ENCODE data around the gene SSNA1.

SSNA1 gene

DNA sequence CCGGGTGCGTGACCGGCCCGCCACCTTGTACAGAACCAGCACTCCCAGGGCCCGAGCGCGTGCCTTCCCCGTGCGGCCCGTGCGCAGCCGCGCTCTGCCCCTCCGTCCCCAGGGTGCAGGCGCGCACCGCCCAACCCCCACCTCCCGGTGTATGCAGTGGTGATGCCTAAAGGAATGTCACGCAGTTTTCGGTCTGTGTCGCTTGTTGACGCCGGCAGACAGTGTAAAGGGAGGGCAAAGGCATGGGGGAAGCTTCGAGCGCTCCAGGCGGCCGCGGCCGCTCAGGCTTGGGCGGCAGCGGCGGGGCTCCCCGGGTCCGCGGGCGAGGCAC, 19.9 kb upstream of the SSNA1 start:
- DNase-seq, result no peak

DNA sequence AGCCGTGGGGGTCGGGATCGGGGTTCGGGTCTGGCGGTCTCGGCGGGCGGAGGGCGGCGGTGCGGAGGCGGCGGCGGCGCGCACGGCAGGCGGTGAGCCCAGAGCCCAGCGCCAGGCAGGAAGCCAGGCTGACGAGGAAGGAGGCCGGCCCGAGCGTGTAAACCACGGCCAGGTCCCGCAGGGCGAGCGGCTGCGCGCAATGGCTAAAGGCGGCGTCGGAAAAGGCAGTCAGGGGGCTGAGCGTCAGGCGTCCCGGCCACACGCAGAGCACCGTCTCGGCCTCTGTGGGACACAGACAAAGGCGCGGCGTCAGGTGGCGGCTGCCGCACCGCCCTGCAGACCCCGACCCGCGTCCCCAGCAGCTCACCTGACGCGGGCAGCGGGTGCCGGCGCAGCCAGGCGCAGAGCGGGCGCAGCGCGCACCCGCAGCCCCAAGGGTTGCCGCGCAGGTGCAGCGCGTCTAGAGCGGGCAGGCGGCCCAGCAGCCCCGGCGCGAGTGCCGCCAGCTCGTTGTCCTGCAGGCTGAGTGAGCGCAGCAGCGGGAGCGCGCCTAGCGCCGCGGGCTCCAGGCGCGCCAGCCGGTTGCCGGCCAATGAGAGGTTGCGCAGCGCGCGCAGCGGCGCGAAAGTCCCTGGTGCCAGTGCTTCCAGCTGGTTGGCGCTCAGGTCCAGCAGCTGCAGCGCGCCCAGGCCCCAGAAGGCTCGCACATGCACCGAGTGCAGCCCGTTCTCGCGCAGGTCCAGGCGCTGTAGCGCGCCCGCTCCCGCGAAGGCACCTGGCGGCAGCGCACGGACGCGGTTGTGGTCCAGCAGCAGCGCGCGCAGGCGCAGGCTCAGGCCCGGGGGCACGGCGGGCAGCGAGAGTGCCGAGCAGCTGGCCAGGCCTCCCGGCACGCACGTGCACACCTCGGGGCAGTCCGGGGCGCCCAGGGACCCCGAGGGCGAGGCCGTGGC, 19.3 kb upstream of the SSNA1 start:
- DNase-seq, result no peak

DNA sequence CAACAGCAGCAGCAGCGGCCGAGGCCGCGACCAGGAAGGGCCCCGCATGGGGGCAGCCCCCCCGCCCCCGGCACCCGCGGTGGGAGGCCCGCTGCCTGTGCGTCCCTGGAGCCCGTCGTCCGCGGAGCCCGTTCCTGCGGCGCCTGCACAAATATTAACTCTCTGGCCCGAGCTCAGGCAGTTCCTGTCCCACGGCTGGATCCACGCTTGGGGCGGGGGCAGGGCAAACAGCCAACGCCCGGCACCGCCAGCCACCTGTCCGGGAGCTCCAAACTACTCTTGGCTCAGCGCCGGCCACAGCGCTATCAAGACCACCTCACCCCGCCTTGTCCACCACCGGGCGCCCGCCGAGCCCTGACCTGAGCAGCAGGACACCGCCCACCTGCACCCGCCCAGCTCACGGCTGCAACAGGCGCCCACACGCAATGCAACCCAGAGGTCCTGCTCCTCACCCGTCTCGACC, 18.5 kb upstream of the SSNA1 start, which contains the start of gene LRRC26:
Gene LRRC26 (minus strand): TSS at position 156 of the 463 bp plus-strand sequence. CDS start 108 bp downstream, at position 48.
- DNase-seq, result no peak

DNA sequence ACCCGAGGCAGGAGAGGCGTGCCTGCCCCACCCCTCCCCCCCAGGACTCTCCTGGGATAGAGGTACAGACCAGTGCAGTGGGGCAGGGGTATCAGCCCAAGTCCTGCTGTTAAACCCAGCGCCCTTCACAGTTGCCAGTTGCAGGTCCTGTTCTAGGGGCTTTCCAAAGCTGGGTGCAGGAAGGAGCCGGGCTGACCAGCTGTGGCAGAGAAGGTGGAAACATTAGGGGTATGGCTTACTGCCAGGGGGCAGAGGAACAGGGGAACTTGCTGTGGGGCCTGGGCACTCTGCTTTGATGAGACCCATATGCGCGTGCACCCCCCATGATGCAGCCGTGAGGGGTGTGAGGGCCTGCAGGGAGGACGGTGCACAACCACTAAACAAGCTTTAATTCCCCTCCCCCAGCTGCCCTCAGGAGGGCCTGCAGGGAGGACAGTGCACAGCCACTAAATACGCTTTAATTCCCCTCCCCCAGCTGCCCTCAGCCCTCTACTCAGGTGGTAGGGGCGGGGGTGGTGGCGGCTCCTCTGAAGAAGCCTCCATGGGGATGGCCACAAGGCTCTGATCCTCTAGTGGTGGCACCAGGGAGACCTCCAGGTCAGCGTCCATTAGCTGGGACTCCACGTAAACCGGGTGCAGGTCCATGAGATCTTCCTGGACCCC, 17.9 kb upstream of the SSNA1 start:
- no peak for DNase-seq

DNA sequence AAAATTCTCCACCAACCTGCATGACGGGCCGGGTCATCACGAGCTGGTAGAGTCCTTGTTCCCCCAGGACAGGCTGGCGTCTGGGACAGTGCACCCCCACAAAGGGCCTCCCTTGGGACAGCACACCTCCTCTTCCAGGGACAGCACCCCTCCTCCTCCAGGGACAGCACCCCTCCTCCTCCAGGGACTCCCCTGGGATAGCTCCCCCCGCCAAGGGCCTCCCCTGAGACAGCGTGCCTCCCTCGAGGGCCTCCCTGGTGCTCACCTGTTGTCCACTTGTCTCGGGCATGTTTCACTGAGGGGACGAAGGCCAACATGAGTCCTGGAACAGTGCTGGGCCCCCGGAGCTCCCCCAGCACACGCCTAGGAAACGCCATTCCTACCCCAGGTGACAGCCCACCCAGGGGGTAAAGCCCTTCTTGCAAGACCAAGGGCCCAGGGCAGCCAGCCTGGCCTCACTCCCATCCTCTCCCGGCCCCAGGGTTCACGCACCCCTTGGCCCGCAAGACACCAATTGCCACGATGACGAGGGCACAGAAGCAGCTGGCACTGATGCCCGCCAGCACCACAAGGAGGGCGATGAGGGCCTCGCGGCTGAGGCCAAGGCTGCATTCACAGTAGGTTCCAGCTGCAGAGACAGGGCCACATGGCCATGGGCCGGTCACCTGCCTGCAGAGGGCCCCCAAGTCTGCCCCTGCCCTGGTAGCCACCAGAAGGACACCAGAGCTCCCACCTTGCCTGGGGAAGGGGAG, 17.2 kb upstream of the SSNA1 start:
- no peak for DNase-seq

DNA sequence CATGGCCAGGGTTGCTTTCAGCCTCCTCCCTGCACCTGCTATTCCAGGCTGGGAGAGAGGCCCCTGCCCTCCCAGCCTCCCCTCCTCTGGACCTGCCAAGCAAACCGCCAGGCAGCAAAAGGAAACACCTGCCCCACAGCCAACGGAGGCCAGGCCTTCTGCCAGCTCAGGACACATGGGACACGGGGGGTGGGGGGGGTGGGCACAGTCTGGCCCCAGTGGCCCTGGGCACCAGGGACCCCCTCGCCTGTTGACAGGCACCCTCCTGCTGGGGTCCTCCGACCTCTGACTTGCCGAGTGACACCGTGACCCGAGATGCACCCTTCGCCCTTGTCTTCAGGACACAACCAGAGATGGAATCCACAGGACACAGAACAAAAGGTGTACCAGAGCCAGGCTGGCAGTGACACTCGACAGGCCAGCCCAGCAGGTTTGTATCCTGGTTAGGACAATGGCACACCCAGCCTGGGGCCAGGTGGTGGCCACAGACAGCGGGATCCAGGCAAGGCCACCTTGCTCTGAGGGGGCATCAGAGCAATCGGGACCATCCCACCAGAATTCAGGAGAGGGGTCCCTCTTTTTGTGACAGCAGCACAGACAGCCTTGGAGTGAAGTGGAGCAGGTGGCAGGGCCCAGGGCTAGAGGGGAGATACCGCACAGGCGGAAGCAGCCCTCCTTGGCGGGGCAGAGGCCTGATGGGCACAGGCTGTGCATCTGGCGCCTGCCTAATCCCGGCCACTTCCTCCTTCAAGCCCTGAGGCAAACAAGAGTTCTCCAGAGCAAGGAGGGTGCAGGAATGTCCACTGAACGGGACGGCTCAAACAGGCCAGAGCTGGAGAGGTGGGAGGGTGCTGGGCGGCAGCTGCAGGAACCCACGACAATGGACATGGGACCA, 15.3 kb upstream of the SSNA1 start:
- DNase-seq, result no peak

DNA sequence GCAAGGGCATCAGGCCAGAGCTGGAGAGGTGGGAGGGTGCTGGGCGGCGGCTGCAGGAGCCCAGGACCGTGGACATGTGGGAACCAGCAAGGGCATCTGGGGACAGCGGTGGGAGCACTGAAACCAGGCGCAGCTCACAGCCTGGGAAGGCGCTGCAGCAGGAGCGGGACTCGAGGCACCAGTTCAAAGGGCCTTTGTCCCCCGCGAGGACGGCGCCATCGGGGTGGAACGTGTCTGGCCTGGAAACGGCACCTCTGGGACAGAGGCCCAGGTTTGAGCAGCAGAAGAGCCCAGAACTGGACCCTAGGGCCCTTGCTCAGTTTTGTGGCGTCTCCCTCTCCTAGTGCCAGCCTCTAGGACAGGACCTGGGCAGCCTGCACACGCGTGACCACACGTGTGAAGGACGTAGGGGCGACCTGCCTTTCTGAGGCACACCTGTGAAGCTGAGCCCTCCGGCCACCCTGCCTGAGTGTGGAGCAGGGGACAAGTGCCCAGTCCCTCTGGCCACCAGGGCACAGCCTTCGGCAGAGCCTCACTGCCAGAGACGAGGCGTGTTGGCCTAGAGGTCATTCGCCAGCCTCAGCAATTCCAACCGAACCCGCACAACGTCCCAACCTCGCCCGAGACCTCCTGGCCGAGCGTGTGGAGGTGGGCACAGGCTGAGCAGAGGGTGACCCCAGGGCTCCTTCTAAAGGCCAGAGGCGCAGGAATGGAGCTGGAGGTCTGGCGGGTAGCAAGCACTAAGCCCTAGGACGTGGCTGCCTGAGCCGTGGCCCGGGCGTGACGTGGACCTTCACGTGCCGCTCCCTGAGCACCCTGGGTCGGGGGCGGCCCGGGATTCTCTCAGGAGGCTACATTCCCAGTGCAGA, 14.4 kb upstream of the SSNA1 start:
- no peak for DNase-seq

DNA sequence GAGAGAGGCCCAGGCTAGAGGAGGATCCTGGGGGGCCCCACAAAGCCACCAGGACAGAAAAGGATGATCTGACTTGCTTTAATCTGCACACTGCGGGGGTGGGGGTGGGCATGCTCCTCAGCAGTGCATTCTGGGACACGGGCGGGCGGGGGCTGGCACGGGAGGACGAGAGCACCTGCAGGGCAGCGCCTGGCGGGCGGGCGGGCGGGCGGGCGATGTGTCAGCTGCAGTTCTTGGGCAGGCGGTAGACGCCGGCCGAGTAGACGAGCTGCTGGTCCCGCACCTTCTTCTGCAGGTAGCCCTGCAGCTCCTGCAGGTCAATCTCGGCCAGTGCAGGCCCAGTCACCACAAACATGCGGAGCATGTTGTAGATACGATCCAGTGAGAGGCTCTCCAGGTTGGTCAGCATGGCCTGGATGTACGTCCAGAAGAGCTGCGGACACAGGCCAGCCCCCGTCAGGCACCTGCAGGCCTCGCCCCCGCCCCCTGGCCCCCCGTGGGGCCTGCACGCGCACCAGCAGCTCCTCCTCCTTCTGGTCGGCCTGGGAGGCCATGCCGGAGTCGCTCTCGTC, 13.7 kb upstream of the SSNA1 start:
- no peak for DNase-seq

DNA sequence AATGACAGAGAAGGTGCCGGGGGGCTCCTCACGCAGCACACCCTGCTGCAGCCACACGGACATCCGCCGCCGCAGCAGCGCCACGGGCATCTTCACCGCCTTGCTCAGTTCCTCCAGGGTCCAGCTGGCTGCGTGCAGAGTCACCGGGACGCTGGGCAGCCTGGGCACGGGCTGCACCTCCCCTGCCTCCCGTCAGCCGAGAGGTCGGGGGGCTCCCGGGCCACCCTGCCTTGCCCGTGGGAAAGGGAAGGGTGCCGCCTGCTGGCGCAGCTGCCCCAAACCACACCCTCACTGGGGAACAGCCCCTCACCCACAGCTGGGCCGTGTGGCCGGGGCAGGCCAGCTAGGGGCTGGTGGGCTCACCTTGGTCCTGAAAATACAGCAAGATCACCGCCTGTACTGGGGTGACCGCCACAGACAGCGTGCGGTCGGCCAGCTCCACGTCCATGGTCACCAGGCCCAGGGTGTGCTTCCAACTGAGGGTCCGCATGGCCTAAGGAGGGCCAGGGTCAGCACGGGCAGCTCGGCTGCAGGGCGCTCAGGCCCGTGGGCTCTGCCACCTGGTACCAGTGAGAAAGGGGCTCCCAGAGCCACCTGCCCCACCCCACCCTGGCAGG, 13.0 kb upstream of the SSNA1 start:
- no peak for DNase-seq

DNA sequence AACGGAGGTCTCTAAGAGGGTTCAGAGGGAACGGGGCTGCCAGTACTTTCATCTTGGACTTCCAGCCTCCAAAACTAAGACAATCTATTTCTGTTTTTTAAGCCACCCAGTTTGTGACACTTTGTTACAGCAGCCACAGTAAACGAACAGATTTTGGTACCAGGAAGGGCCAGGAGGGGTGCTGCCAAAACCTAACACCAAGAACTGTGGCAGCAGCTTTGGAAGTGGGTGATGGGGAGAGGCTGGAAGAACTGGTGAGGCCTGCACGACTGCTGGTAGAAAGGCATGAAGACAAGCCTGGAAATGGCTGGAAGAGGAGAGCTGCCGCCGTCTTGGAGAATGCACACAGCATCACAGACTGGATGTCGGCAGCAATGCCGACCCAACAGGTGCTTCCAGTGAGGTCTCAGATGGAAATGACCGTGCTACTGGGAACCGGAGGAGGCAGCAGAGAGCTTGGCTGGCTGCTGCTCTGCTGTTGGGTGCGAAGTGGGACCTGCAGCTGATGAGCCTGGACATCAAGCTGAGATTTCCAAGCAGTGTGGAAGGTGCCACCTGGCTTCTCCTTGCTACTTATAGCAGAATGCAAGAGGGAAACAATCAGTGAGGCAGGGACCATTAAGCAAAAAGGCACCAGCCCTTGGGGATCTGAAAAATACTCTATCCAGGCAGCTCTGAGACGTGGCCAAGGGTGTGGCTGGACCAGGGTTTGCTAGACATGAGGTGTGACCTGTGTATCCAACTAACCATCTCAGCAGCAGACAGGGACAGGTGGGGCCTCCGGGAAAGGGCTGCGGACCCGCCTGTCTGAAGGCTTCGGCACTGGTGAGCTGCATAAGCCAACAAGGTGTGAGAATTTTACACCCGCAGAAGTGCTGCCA, 11.9 kb upstream of the SSNA1 start:
- no peak for DNase-seq

DNA sequence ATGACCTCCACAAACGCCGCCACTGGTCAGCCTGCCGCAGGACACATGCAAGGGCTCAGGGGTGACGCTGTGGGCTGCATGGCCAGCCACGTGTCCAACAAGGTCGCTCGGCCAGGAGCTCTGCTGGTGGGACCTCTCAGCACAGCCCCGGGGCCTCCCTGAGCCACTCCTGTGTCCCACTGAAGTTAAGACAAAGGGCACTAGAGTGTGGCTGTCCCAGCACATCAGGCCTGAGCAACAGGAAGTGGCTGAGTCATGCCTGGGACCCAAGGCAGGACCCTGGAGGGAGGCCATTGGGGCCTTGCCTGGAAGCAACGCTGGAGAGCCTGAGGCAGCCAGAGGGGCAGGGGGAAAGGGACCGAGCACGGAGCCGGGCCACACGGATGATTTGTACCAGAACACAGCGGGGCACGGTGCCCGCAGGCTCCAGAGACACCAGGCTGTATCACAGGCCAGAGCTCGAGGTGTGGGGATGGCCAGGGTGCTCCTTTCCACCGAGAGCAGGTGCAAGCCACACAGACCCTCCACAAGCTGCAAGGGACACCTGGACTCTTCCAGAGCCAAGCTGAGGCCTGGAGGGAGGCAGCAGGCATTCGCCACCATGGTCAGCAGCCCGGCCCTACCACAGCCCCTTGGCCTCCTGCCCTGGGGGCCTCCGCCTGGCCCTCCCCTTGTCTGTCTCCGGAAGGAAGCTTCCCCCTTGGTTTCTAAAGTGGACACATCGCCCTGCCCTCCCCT, 10.1 kb upstream of the SSNA1 start:
- no peak for DNase-seq

DNA sequence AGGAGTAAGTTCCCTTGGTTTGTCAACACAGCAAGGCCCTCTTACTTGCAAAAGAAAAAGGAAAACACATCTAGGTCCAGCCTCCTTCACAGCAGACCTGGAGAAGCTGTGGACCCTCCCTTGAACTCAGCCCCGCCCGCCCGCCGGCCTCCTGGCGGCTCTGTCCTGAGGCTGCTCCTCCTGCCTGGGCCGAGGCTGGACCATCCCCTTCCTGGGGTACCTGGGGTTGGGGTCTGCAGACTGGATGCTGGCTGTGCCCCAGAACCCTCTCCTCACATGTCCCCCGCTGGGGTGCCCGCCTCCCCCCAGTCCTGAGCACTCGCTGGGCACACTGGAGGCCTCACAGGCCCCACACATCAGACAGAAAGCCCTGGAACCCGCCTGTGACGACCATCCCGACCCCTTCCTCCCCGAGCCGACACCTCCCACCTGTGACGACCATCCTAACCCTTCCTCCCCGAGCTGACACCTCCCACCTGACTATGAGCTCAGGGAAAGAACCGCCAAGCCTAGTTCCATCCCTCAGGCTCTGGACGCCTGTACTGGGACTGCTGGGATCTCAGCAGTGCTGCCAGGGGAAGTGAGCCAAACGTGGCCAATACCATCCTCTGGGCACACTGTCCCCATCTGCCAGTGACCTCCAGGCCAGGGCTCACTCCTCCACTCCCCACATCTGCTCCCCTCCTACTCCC, 9.4 kb upstream of the SSNA1 start:
- DNase-seq, result no peak

DNA sequence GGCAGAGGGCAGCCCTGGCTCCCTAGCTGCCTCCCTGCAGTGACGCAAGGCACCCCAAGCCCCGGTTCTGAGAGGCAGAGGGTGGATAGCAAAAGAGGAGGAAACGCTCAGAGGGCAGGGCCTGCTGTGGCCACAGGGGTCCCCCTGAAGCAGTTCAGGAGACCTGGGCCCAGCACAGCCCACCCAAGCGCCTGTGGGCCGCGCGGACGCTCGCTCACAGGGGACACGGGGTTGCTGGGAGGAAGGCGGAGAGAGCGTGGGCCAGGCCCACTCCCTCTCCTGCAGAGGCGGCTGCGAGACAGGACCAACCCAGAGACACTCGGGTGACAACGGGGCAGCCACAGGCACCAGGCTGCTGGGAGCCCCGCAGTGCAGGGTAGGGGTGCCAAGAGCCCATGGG, 8.7 kb upstream of the SSNA1 start:
- no peak for DNase-seq

DNA sequence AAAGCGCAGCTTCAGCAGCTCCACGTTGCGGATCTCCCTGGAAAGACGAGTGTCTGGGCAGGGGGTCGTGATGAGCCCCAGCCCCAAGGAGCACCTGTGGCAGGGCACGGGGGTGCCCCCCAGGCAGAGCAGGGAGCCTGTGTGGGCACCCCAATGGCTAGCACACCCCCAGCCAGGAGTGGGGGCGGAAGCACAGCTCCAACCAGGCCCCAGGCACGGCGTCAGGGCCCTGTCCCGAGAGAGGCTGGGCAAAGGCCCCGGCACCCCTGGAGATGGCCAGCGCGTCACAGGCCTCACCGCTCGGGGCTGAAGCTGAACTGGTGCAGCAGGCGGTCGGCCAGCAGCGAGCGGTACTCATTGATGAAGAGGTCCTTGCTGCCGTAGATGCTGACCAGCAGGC, 8.0 kb upstream of the SSNA1 start:
- DNase-seq, result no peak

DNA sequence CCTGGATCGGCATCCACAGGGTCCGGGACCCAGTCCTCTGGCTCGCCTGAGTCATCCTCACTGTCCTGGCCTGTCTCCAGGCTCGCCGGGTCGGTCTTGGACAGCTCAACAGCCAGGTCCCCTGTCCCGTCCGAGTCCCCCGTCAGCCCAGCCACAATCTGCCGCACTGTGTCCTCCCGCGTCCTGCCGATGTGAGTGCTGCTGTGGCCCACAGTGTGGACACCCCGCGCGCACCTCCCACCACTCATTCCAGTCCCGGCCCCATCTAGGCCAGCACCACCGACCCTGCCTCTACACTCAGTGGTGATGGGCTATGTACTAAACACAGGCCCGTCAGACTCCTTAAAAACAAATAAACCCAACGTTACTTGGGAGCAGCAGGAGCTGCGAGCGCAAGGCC, 6.8 kb upstream of the SSNA1 start:
- no peak for DNase-seq

DNA sequence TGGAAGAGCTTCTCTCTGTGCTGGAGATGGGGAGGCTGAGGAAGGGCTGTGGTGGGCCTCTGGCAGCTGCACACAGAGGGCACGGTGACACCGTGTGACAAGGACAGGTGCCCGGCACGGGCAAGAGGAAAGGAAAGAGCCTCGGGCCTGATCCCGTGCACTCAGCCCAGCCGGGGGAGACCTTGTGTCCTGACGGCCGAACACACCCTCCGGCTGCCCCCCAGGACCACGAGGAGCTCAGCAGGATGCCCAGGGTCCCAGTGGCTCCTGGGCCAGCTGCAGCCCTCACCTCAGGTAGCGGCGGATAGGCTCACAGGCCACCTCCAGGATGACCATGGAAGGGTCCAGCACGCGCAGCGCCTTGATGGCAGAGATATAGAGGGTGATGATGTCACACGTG, 5.6 kb upstream of the SSNA1 start:
- no peak for DNase-seq

DNA sequence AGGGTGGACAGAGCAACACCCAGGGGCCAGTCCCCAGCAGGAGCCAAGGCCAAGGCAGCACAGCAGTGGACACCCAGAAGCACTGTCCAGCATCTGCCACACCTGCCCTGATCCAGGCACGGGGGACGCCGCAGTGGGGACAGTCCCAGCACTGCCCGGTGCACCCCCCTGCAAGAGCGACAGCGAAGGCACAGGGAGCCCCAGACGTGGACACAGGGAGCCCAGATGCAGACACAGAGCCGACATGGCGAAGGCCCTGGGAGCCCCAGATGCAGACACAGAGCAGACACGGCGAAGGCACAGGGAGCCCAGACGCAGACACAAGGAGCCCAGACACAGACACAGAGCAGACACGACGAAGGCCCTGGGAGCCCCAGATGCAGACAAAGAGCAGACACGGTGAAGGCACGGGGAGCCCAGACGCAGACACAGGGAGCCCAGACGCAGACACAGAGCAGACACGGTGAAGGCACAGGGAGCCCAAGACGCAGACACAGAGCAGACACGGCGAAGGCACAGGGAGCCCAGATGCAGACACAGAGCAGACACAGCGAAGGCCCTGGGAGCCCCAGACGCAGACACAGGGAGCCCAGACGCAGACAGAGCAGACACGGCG, 4.4 kb upstream of the SSNA1 start:
- DNase-seq, result no peak

All from T-helper 1 cell (primary cell).